Liver (tissue), 9 donors: ENCODE results near the gene SDC1. TPM values are rescaled to one million over a fixed set of nuclear protein-coding genes. Genes with fewer than 3 reads are reported as not detected.

Experiments used
- DNase-seq: peaks from one replicate; pipeline ENCODE4 v3.0.0-alpha.2; 2017; ENCODE audit warnings: low spot score
- H3K27ac ChIP-seq, 2 donors: one replicate each; pipeline ENCODE4 v1.7.0; 2013; ENCODE audit warnings: inconsistent platforms in 2 of 2, low read length in 2 of 2, control low read depth in 1 of 2, low read depth in 1 of 2, mild to moderate bottlenecking in 1 of 2
- H3K27me3 ChIP-seq, 4 donors: one replicate each; pipeline versions ENCODE4 v1.6.1 to v1.7.0; 2013; ENCODE audit warnings: low read length in 3 of 4, inconsistent platforms in 1 of 4, mild to moderate bottlenecking in 1 of 4, moderate library complexity in 1 of 4; ENCODE audit not compliant: control insufficient read depth in 4 of 4, insufficient read depth in 4 of 4
- H3K36me3 ChIP-seq, 4 donors: one replicate each; pipeline versions ENCODE4 v1.6.1 to v1.7.0; 2013; ENCODE audit warnings: low read length in 3 of 4, mild to moderate bottlenecking in 3 of 4, low read depth in 1 of 4, moderate library complexity in 1 of 4; ENCODE audit not compliant: control insufficient read depth in 4 of 4, insufficient read depth in 3 of 4
- H3K4me1 ChIP-seq, 4 donors: one replicate each; pipeline versions ENCODE4 v1.6.1 to v1.7.0; 2013; ENCODE audit warnings: low read length in 3 of 4, mild to moderate bottlenecking in 3 of 4, moderate library complexity in 1 of 4; ENCODE audit not compliant: control insufficient read depth in 4 of 4, insufficient read depth in 4 of 4
- H3K4me3 ChIP-seq, 3 donors: one replicate each; pipeline versions ENCODE4 v1.6.1 to v1.7.0; 2013; ENCODE audit warnings: low read length in 3 of 3, control low read depth in 1 of 3, low read depth in 1 of 3, mild to moderate bottlenecking in 1 of 3
- H3K9ac ChIP-seq, 2 donors: one replicate each; pipeline ENCODE4 v1.7.0; 2013; ENCODE audit warnings: low read length in 2 of 2, mild to moderate bottlenecking in 2 of 2, moderate library complexity in 2 of 2, control low read depth in 1 of 2, low read depth in 1 of 2
- H3K9me3 ChIP-seq, 4 donors: one replicate each; pipeline versions ENCODE4 v1.6.1 to v1.7.0; 2013; ENCODE audit warnings: low read length in 3 of 4; ENCODE audit not compliant: control insufficient read depth in 4 of 4
- EGR1 ChIP-seq, 2 donors: IDR thresholded peaks; 2 replicates each; pipeline ENCODE4 v1.6.1; 2016 to 2018; ENCODE audit warnings: antibody characterized with exemption in 2 of 2, low read depth in 2 of 2
- FOXA1 ChIP-seq: IDR thresholded peaks from 2 replicates; pipeline ENCODE4 v1.6.1; 2016; ENCODE audit warnings: antibody characterized with exemption
- FOXA2 ChIP-seq: IDR thresholded peaks from 2 replicates; pipeline ENCODE4 v1.6.1; 2016; ENCODE audit warnings: antibody characterized with exemption
- GABPA ChIP-seq, 2 donors: IDR thresholded peaks in 1 of 2; conservative IDR thresholded peaks in 1 of 2; 2 replicates each; pipeline ENCODE4 v1.6.1; 2016; ENCODE audit warnings: antibody characterized with exemption in 2 of 2, mild to moderate bottlenecking in 1 of 2, moderate library complexity in 1 of 2
- HNF4A ChIP-seq, 2 donors: conservative IDR thresholded peaks; 2 replicates each; pipeline ENCODE4 v1.6.1; 2016; ENCODE audit warnings: antibody characterized with exemption in 2 of 2, mild to moderate bottlenecking in 2 of 2
- HNF4G ChIP-seq: IDR thresholded peaks from 2 replicates; pipeline ENCODE4 v1.6.1; 2016; ENCODE audit warnings: antibody characterized with exemption
- JUND ChIP-seq, 2 donors: IDR thresholded peaks; 2 replicates each; pipeline ENCODE4 v1.6.1; 2016; ENCODE audit warnings: antibody characterized with exemption in 2 of 2
- NR2F2 ChIP-seq: IDR thresholded peaks from 2 replicates; pipeline ENCODE4 v1.6.1; 2016; ENCODE audit warnings: antibody characterized with exemption
- RAD21 ChIP-seq, 2 donors: IDR thresholded peaks; 2 replicates each; pipeline ENCODE4 v1.6.1; 2016; ENCODE audit warnings: antibody characterized with exemption in 2 of 2, mild to moderate bottlenecking in 2 of 2
- RXRA ChIP-seq, 2 donors: IDR thresholded peaks; 2 replicates each; pipeline ENCODE4 v1.6.1; 2017 to 2018; ENCODE audit warnings: antibody characterized with exemption in 2 of 2, mild to moderate bottlenecking in 1 of 2
- SP1 ChIP-seq: IDR thresholded peaks from 2 replicates; pipeline ENCODE4 v1.6.1; 2018; ENCODE audit warnings: antibody characterized with exemption, mild to moderate bottlenecking
- TAF1 ChIP-seq: conservative IDR thresholded peaks from 2 replicates; pipeline ENCODE4 v1.6.1; 2016; ENCODE audit warnings: antibody characterized with exemption, mild to moderate bottlenecking
- YY1 ChIP-seq: IDR thresholded peaks from 2 replicates; pipeline ENCODE4 v1.6.1; 2016; ENCODE audit warnings: antibody characterized with exemption, mild to moderate bottlenecking
- WGBS: extraction: QIAGEN DNeasy Blood & Tissue Kit; methylation state at CpG from one replicate; pipeline ENCODE4 v1.1.7; 2013; 5-methylcytosine and 5-hydroxymethylcytosine counted together
- polyA plus RNA-seq, 2 donors: library from polyadenylated mRNA; stranded (reverse) in 1 of 2; unstranded in 1 of 2; fragments of 200-250 nt in 1 of 2; fragments of >200 nt in 1 of 2; fragmentation: Nextera tagmentation in 1 of 2; extraction: Ambion mirVana in 1 of 2; gene quantifications; one replicate each; pipeline versions ENCODE4 v1.2.1 to v1.2.3, GENCODE V29; 2013 to 2015
- total RNA-seq, 2 donors: library from RNA; depleted of rRNA; stranded (reverse); fragments of >200 nt; gene quantifications; one replicate each; pipeline ENCODE4 v1.2.3, GENCODE V29; 2014
- TF ChIP-seq, protein P1 (sequence below): IDR thresholded peaks from 2 replicates; pipeline ENCODE4 v1.6.1; 2016; ENCODE audit warnings: antibody characterized with exemption
- TF ChIP-seq, protein P2 (sequence below): IDR thresholded peaks from 2 replicates; pipeline ENCODE4 v1.6.1; 2016; ENCODE audit warnings: antibody characterized with exemption, mild to moderate bottlenecking
- TF ChIP-seq, protein P3 (sequence below): IDR thresholded peaks from 2 replicates; pipeline ENCODE4 v1.6.1; 2016; ENCODE audit warnings: antibody characterized with exemption
- TF ChIP-seq, protein P4 (sequence below): IDR thresholded peaks from 2 replicates; pipeline ENCODE4 v1.6.1; 2016; ENCODE audit warnings: antibody characterized with exemption
- TF ChIP-seq, protein P5 (sequence below): fragments of 150-350 bp; IDR thresholded peaks from 2 replicates; pipeline ENCODE4 v1.5.1; 2017; ENCODE audit warnings: improper control_type of control experiment, low read depth, low read length; ENCODE audit not compliant: missing input control
- donor health status: healthy.
- donor health status: healthy.
- donor health status: healthy.
- donor health status: healthy.
- donor health status: healthy.

The SDC1 gene
- total and polyA plus RNA-seq, 4 donors: 99.6 to 363 (median 196) TPM

DNA sequence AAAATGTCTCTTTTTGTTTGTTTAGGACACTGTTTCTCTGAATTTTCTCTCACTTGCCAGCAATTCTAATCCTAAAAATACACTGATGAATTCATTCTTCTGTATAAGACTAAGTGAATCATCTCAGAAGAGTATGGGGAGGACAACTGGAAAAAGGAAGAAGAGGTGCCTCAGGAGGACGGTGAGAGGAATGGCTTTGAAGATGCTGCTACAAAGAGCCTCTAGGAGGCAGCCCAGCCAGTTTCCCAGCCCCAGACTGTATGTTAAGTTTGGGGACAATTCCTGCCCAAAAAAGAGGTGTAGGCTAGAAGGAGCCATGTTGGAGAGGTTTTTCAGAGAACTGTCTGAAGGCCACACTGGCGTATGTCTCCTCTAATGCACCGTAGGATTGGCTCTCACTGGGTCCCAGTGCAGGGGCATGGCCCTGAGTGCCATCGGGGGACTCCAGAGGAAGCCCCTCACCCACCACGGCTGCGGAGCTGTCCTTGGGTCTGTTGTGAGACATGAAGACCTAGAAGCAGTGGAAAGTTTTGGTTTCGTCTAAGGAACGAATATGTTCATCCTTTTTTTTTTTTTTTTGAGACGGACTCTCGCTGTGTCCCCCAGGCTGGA, 3.1 kb upstream of the SDC1 start:
- Histone ChIP-seq H3K27ac (no peak overlapping the region), H3K9me3 (no peaks in the 10 kb centered on the region), H3K36me3 (no peaks in the 10 kb centered on the region), H3K4me3 (no peak overlapping the region), H3K27me3 (no peaks in the 10 kb centered on the region), H3K9ac (no peak overlapping the region), H3K4me1 (peaks cover 0 to 18% (median 7%) of the 10 kb centered on the region in 4 donors)
- no peak for TF ChIP-seq FOXA1
- TF ChIP-seq HNF4G: no peak
- no peak for TF ChIP-seq GABPA (IDR thresholded peaks at IDR 0.05 in 1 of 2, conservative IDR thresholded peaks at IDR 0.05 in 1 of 2)
- TF ChIP-seq FOXA2: no peak
- no peak for TF ChIP-seq SP1
- TF ChIP-seq JUND (IDR thresholded peaks at IDR 0.05): no peak
- no peak for TF ChIP-seq RAD21 (IDR thresholded peaks at IDR 0.05)
- TF ChIP-seq, protein P1, sequence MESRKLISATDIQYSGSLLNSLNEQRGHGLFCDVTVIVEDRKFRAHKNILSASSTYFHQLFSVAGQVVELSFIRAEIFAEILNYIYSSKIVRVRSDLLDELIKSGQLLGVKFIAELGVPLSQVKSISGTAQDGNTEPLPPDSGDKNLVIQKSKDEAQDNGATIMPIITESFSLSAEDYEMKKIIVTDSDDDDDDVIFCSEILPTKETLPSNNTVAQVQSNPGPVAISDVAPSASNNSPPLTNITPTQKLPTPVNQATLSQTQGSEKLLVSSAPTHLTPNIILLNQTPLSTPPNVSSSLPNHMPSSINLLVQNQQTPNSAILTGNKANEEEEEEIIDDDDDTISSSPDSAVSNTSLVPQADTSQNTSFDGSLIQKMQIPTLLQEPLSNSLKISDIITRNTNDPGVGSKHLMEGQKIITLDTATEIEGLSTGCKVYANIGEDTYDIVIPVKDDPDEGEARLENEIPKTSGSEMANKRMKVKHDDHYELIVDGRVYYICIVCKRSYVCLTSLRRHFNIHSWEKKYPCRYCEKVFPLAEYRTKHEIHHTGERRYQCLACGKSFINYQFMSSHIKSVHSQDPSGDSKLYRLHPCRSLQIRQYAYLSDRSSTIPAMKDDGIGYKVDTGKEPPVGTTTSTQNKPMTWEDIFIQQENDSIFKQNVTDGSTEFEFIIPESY: no peak
- no peak for TF ChIP-seq NR2F2
- TF ChIP-seq, protein P2, sequence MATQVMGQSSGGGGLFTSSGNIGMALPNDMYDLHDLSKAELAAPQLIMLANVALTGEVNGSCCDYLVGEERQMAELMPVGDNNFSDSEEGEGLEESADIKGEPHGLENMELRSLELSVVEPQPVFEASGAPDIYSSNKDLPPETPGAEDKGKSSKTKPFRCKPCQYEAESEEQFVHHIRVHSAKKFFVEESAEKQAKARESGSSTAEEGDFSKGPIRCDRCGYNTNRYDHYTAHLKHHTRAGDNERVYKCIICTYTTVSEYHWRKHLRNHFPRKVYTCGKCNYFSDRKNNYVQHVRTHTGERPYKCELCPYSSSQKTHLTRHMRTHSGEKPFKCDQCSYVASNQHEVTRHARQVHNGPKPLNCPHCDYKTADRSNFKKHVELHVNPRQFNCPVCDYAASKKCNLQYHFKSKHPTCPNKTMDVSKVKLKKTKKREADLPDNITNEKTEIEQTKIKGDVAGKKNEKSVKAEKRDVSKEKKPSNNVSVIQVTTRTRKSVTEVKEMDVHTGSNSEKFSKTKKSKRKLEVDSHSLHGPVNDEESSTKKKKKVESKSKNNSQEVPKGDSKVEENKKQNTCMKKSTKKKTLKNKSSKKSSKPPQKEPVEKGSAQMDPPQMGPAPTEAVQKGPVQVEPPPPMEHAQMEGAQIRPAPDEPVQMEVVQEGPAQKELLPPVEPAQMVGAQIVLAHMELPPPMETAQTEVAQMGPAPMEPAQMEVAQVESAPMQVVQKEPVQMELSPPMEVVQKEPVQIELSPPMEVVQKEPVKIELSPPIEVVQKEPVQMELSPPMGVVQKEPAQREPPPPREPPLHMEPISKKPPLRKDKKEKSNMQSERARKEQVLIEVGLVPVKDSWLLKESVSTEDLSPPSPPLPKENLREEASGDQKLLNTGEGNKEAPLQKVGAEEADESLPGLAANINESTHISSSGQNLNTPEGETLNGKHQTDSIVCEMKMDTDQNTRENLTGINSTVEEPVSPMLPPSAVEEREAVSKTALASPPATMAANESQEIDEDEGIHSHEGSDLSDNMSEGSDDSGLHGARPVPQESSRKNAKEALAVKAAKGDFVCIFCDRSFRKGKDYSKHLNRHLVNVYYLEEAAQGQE: no peak
- TF ChIP-seq, protein P3, sequence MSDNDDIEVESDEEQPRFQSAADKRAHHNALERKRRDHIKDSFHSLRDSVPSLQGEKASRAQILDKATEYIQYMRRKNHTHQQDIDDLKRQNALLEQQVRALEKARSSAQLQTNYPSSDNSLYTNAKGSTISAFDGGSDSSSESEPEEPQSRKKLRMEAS: no peak
- TF ChIP-seq, protein P4, sequence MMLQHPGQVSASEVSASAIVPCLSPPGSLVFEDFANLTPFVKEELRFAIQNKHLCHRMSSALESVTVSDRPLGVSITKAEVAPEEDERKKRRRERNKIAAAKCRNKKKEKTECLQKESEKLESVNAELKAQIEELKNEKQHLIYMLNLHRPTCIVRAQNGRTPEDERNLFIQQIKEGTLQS: no peak
- no peak for TF ChIP-seq HNF4A (conservative IDR thresholded peaks at IDR 0.05)
- no peak for TF ChIP-seq RXRA (IDR thresholded peaks at IDR 0.05)
- TF ChIP-seq YY1: no peak
- TF ChIP-seq EGR1 (IDR thresholded peaks at IDR 0.05; ENCODE audit: low read depth in 2 of 2): no peak
- TF ChIP-seq, protein P5, sequence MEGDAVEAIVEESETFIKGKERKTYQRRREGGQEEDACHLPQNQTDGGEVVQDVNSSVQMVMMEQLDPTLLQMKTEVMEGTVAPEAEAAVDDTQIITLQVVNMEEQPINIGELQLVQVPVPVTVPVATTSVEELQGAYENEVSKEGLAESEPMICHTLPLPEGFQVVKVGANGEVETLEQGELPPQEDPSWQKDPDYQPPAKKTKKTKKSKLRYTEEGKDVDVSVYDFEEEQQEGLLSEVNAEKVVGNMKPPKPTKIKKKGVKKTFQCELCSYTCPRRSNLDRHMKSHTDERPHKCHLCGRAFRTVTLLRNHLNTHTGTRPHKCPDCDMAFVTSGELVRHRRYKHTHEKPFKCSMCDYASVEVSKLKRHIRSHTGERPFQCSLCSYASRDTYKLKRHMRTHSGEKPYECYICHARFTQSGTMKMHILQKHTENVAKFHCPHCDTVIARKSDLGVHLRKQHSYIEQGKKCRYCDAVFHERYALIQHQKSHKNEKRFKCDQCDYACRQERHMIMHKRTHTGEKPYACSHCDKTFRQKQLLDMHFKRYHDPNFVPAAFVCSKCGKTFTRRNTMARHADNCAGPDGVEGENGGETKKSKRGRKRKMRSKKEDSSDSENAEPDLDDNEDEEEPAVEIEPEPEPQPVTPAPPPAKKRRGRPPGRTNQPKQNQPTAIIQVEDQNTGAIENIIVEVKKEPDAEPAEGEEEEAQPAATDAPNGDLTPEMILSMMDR: no peak
- TF ChIP-seq TAF1: no peak
- whole genome bisulfite sequencing: 94% methylated on average over 10 of the region's 10 CpGs
- DNase-seq: no peak
